Ectodermal cell (in vitro differentiated cells): Measurements from ENCODE around the gene DGKB.

Source experiments
- H3K27ac ChIP-seq: 2 replicates; pipeline ENCODE4 v1.7.0; 2013; ENCODE audit warnings: mild to moderate bottlenecking, low read depth, low read length; ENCODE audit not compliant: insufficient read depth, poor library complexity, severe bottlenecking
- H3K27me3 ChIP-seq: 2 replicates; pipeline ENCODE4 v1.7.0; 2013; ENCODE audit warnings: mild to moderate bottlenecking, low read length; ENCODE audit not compliant: insufficient read depth, control insufficient read depth, poor library complexity, severe bottlenecking
- H3K36me3 ChIP-seq: one replicate; pipeline ENCODE4 v1.7.0; 2013; ENCODE audit warnings: low read length; ENCODE audit not compliant: control insufficient read depth, insufficient read depth
- H3K4me1 ChIP-seq: one replicate; pipeline ENCODE4 v1.7.0; 2013; ENCODE audit warnings: low read length; ENCODE audit not compliant: control insufficient read depth, insufficient read depth
- H3K4me3 ChIP-seq: 2 replicates; pipeline ENCODE4 v1.7.0; 2013; ENCODE audit warnings: low read depth, low read length, control low read depth; ENCODE audit not compliant: insufficient read depth
- H3K9me3 ChIP-seq: 2 replicates; pipeline ENCODE4 v1.7.0; 2013; ENCODE audit warnings: mild to moderate bottlenecking, low read length, moderate library complexity; ENCODE audit not compliant: control insufficient read depth
- WGBS, 2 experiments: methylation state at CpG; one replicate each; pipeline ENCODE4 v1.1.7; 2013; ENCODE audit warnings: missing lambda C conversion rate in 2 of 2; 5-methylcytosine and 5-hydroxymethylcytosine counted together

The DGKB gene

GRCh38 chr7:14717169-14717568, 185.4 kb downstream of the DGKB start:
- Histone ChIP-seq H3K9me3 (no peaks in the 10 kb centered on the region), H3K27me3 (no peaks in the 10 kb centered on the region), H3K4me1 (no peaks in the 10 kb centered on the region), H3K27ac (no peak overlapping the region), H3K36me3 (no peaks in the 10 kb centered on the region), H3K4me3 (no peak overlapping the region)

- no peaks in the 10 kb centered on the region for H3K4me1 ChIP-seq
- no peaks in the 10 kb centered on the region for H3K27me3 ChIP-seq
- 91 to 98% methylated on average over 3 of the region's 3 CpGs for WGBS, 2 experiments
- no peaks in the 10 kb centered on the region for H3K36me3 ChIP-seq
- no peak overlapping the region for H3K4me3 ChIP-seq
- no peak overlapping the region for H3K27ac ChIP-seq
- no peaks in the 10 kb centered on the region for H3K9me3 ChIP-seq
Observed at GRCh38 chr7:14714161-14714728, 188.3 kb downstream of the DGKB start.

- Histone ChIP-seq H3K9me3 (no peaks in the 10 kb centered on the region), H3K4me3 (no peak overlapping the region), H3K4me1 (no peaks in the 10 kb centered on the region), H3K36me3 (no peaks in the 10 kb centered on the region), H3K27me3 (no peaks in the 10 kb centered on the region), H3K27ac (no peak overlapping the region)
Observed at GRCh38 chr7:14698239-14698638, 204.3 kb downstream of the DGKB start.

- Histone ChIP-seq H3K4me1 (no peaks in the 10 kb centered on the region), H3K9me3 (no peaks in the 10 kb centered on the region), H3K4me3 (no peak overlapping the region), H3K27me3 (no peaks in the 10 kb centered on the region), H3K36me3 (no peaks in the 10 kb centered on the region), H3K27ac (no peak overlapping the region)
Observed at GRCh38 chr7:14697684-14698083, 204.9 kb downstream of the DGKB start.

- Histone ChIP-seq H3K4me3 (no peak overlapping the region), H3K9me3 (no peaks in the 10 kb centered on the region), H3K4me1 (no peaks in the 10 kb centered on the region), H3K27me3 (no peaks in the 10 kb centered on the region), H3K27ac (no peak overlapping the region), H3K36me3 (no peaks in the 10 kb centered on the region)
- 10 to 28% methylated on average over 2 to 3 of the region's 3 CpGs for WGBS, 2 experiments
Observed at GRCh38 chr7:14691597-14692203, 210.9 kb downstream of the DGKB start.

- no peak overlapping the region for H3K4me3 ChIP-seq
- H3K36me3 ChIP-seq = no peaks in the 10 kb centered on the region
- WGBS, 2 experiments = 86 to 90% methylated on average over 2 of the region's 2 CpGs
- no peak overlapping the region for H3K27ac ChIP-seq
- H3K4me1 ChIP-seq = no peaks in the 10 kb centered on the region
- H3K27me3 ChIP-seq = no peaks in the 10 kb centered on the region
- no peaks in the 10 kb centered on the region for H3K9me3 ChIP-seq
Observed at GRCh38 chr7:14691034-14691433, 211.5 kb downstream of the DGKB start.

- 91 to 97% methylated on average over 2 to 3 of the region's 3 CpGs for WGBS, 2 experiments
- H3K27ac ChIP-seq = no peak overlapping the region
- H3K27me3 ChIP-seq = no peaks in the 10 kb centered on the region
- no peaks in the 10 kb centered on the region for H3K9me3 ChIP-seq
- H3K36me3 ChIP-seq = no peaks in the 10 kb centered on the region
- H3K4me3 ChIP-seq = no peak overlapping the region
- H3K4me1 ChIP-seq = no peaks in the 10 kb centered on the region
Observed at GRCh38 chr7:14690486-14690885, 212.1 kb downstream of the DGKB start.

GRCh38 chr7:14690075-14690474, 212.5 kb downstream of the DGKB start:
- Histone ChIP-seq H3K27ac (no peak overlapping the region), H3K4me1 (no peaks in the 10 kb centered on the region), H3K27me3 (no peaks in the 10 kb centered on the region), H3K36me3 (no peaks in the 10 kb centered on the region), H3K4me3 (no peak overlapping the region), H3K9me3 (no peaks in the 10 kb centered on the region)
- WGBS, 2 experiments = 92 to 96% methylated on average over 3 to 5 of the region's 5 CpGs

GRCh38 chr7:14688208-14688607, 214.3 kb downstream of the DGKB start:
- WGBS, 2 experiments = 93 to 100% methylated on average over 1 to 3 of the region's 3 CpGs
- no peaks in the 10 kb centered on the region for H3K9me3 ChIP-seq

GRCh38 chr7:14687777-14688176, 214.8 kb downstream of the DGKB start:
- Histone ChIP-seq H3K27me3 (no peaks in the 10 kb centered on the region), H3K9me3 (no peaks in the 10 kb centered on the region), H3K4me1 (no peaks in the 10 kb centered on the region), H3K4me3 (no peak overlapping the region), H3K27ac (no peak overlapping the region), H3K36me3 (no peaks in the 10 kb centered on the region)
- 94 to 96% methylated on average over 2 of the region's 3 CpGs for WGBS, 2 experiments

More at GRCh38 chr7:14688208-14688607, 214.3 kb downstream of the DGKB start:
- Histone ChIP-seq H3K4me3 (no peak overlapping the region), H3K27me3 (no peaks in the 10 kb centered on the region), H3K27ac (no peak overlapping the region), H3K36me3 (no peaks in the 10 kb centered on the region), H3K4me1 (no peaks in the 10 kb centered on the region)

GRCh38 chr7:14687241-14687640, 215.3 kb downstream of the DGKB start:
- Histone ChIP-seq H3K4me1 (no peaks in the 10 kb centered on the region), H3K9me3 (no peaks in the 10 kb centered on the region), H3K4me3 (no peak overlapping the region), H3K27ac (no peak overlapping the region), H3K27me3 (no peaks in the 10 kb centered on the region), H3K36me3 (no peaks in the 10 kb centered on the region)
- 94 to 100% methylated on average over 1 of the region's 3 CpGs for WGBS, 2 experiments
